ENCODE results near the gene CACNA1A.

The CACNA1A gene

DNA sequence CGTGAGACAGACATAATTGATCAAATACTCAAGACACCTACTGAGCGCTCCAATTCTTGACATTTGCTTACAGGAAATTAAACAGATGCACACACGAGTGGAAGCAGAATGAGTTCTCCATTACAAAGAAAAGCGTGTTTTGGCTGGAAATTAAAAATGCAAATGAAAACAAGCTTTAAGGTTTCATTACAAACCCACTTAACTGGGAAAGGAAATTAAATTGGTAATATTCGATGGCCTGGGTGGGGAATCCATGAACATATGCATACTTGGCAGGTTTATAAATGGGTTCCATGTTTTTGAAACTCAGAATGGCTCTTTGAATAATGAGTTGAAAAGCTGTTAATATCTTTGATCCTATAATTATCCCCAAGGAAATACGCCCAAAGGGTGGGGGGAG lies 178.0 kb downstream of the CACNA1A start:
- TF ChIP-seq, protein P1, sequence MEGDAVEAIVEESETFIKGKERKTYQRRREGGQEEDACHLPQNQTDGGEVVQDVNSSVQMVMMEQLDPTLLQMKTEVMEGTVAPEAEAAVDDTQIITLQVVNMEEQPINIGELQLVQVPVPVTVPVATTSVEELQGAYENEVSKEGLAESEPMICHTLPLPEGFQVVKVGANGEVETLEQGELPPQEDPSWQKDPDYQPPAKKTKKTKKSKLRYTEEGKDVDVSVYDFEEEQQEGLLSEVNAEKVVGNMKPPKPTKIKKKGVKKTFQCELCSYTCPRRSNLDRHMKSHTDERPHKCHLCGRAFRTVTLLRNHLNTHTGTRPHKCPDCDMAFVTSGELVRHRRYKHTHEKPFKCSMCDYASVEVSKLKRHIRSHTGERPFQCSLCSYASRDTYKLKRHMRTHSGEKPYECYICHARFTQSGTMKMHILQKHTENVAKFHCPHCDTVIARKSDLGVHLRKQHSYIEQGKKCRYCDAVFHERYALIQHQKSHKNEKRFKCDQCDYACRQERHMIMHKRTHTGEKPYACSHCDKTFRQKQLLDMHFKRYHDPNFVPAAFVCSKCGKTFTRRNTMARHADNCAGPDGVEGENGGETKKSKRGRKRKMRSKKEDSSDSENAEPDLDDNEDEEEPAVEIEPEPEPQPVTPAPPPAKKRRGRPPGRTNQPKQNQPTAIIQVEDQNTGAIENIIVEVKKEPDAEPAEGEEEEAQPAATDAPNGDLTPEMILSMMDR (IDR thresholded peaks at IDR 0.05; ENCODE audit: insufficient read depth, low read depth, low read length, missing control alignments) = no peak
- no peak overlapping the region for H3K4me3 ChIP-seq (ENCODE audit: low read depth, low read length)
- no peak for DNase-seq (ENCODE audit: low read depth)

DNA sequence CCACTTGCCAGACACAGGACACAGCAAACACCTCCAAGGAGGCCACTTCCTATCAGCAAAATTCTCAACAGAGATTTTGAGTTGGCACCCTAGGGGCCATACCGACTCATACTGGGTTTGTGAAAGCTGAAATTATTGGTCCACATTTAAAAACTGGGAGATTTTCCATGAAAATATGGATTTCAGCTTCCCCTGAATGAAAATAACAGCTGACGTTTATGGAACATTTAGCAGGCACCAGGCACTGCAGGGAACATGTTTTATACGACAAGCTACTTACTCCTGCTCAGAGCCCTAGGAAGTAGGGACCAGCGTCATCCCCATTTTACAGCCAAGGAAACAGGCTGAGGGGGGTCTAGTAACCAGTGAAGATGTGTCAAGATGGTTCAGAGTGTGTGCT lies 186.8 kb downstream of the CACNA1A start:
- DNase-seq (ENCODE audit: low read depth) = no peak
- H3K4me3 ChIP-seq (ENCODE audit: low read depth, low read length) = no peak overlapping the region
- TF ChIP-seq, protein P1 (IDR thresholded peaks at IDR 0.05; ENCODE audit: insufficient read depth, low read depth, low read length, missing control alignments) = no peak

DNA sequence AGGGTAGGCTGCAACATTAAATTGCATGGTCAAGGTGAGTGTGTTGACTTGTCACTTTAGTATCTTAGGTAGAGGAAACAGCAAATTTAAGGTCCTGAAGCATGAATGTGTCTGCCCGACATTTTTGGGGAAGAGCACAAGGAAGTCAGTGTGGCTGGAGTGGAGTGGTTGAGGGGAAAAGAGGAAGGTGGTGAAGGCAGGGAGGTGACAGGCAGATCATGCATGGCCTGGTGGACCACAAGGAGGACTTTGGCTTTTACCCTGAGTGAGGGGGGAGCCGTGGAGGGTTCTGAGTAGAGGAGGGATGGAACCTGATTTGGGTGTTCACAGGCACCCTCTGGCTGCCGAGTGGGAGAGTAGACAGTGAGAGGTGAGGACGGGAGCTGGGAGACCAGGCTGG lies 188.1 kb downstream of the CACNA1A start:
- no peak overlapping the region for H3K4me3 ChIP-seq (ENCODE audit: low read depth, low read length)
- no peak for DNase-seq (ENCODE audit: low read depth)
- TF ChIP-seq, protein P1 (IDR thresholded peaks at IDR 0.05; ENCODE audit: insufficient read depth, low read depth, low read length, missing control alignments) = no peak

DNA sequence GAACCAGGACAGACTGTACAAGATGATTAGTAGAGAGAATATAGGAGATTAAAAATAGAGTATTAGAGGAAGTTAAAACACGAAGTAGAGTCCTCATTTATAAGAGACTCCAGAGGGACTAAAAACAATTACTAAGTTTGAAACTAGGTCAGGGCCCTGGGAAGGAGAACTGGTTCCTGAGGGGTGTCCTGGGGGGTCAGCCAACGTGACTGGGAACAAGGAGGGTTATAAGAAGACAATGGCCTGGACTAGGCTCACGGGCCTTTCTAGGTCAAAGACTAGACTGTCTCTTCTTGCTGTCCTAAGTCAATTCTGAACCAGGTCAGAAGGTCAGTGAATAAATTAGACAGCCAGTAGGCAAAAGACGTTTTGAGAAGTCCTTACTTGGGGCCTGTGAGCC lies 190.8 kb downstream of the CACNA1A start:
- TF ChIP-seq, protein P1 (IDR thresholded peaks at IDR 0.05; ENCODE audit: insufficient read depth, low read depth, low read length, missing control alignments) = no peak
- no peak overlapping the region for H3K4me3 ChIP-seq (ENCODE audit: low read depth, low read length)
- DNase-seq (ENCODE audit: low read depth) = no peak

DNA sequence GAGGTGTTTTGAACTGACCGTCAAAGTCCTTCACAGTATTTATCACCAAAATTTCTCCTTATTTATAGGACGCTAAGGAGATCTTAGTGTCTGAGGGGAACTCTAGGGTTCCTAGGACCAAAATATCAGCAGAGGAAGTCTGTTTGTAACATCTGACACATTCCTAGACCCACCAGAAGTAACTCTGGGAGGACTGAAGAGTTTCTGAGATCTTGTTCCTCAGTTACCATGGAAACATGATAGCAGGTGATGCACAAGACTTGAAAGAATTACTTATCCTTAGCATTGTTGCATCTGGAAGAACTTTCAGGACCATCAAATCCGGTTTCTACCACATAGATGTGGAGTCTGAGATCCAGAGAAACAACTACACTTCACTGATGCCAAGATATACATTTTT lies 191.5 kb downstream of the CACNA1A start:
- H3K4me3 ChIP-seq (ENCODE audit: low read depth, low read length) = no peak overlapping the region
- DNase-seq (ENCODE audit: low read depth) = no peak
- TF ChIP-seq, protein P1 (IDR thresholded peaks at IDR 0.05; ENCODE audit: insufficient read depth, low read depth, low read length, missing control alignments) = no peak

DNA sequence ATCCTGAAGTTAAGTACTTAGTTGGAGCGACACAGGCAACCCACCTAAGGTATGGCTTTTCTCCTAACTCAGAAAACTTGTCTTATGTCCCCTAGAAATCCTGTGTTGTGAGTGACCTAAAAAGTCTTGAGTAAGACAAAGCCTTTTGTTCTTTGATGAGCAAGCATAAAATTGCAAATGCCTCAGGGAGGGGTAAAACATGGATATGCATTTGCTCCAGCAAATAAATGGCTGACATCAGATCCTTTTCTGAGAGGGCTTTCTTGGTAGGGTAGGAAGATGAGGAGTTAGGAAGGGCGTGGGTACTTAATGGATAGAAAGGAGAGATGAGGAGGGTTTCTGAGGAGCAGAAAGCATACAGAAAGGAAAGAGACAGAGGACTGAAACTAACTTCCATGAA lies 192.4 kb downstream of the CACNA1A start:
- no peak for DNase-seq (ENCODE audit: low read depth)
- TF ChIP-seq, protein P1 (IDR thresholded peaks at IDR 0.05; ENCODE audit: insufficient read depth, low read depth, low read length, missing control alignments) = no peak
- no peak overlapping the region for H3K4me3 ChIP-seq (ENCODE audit: low read depth, low read length)

DNA sequence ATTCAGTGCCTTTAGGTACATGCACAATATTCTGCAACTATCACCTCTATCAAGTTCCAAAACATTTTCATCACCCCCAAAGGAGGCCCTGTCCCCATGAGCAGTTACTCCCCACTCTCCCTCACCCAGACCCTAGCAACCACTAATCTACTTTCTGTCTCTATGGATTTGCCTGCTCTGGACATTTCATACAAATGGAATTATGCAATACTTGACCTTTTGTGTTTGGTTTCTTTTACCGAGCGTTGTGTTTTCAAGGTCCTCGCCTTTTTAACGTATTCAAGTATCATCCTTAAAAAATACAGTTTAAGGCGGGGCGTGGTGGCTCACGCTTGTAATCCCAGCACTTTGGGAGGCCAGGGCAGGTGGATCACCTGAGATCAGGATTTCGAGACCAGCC lies 196.4 kb downstream of the CACNA1A start:
- TF ChIP-seq, protein P1 (IDR thresholded peaks at IDR 0.05; ENCODE audit: insufficient read depth, low read depth, low read length, missing control alignments) = no peak
- H3K4me3 ChIP-seq (ENCODE audit: low read depth, low read length) = no peak overlapping the region
- DNase-seq (ENCODE audit: low read depth) = no peak

All from GM12865 (cell line).